GM21737 (cell line): Measurements from ENCODE around the gene UBTFL1.
A peak's percentile ranks its signal among the peaks of the same experiment; 100 is the strongest.
"Not testable (repeated sequence)": the region's sequence is repeated elsewhere in the genome, so short reads cannot be mapped to it uniquely, and the experiment has no call there.

Source experiments
- ATAC-seq: cut with Tn5 transposase; IDR thresholded peaks from one replicate; pipeline ENCODE4 v1.9.1; 2021; ENCODE audit warnings: mild to moderate bottlenecking, moderate library complexity; ENCODE audit not compliant: unreplicated experiment

Gene UBTFL1, protein sequence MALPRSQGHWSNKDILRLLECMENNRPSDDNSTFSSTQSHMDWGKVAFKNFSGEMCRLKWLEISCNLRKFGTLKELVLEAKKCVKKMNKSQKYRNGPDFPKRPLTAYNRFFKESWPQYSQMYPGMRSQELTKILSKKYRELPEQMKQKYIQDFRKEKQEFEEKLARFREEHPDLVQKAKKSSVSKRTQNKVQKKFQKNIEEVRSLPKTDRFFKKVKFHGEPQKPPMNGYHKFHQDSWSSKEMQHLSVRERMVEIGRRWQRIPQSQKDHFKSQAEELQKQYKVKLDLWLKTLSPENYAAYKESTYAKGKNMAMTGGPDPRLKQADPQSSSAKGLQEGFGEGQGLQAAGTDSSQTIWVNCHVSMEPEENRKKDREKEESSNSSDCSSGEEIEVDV

DNA sequence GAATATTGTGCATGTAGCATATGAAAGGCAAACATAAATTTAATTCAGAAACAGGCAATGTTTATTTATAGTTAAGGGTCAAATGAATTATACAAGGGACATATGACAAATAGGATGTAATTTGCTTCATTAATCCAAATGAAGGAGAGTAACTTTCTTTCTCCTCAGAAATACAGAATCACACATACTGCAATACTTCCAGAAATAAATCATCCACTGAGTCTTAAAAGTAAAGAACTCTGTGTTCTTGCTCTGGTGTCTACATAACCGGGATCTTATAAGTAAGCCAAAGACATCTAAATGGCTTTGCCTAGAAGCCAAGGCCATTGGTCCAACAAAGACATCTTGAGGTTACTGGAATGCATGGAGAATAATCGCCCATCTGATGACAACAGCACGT is at the start of gene UBTFL1:
Gene UBTFL1, plus strand, starts transcription at position 301 of the 400 bp plus-strand sequence. Its CDS starts 0 bp downstream, at position 301.
- ATAC-seq = not testable (repeated sequence)

DNA sequence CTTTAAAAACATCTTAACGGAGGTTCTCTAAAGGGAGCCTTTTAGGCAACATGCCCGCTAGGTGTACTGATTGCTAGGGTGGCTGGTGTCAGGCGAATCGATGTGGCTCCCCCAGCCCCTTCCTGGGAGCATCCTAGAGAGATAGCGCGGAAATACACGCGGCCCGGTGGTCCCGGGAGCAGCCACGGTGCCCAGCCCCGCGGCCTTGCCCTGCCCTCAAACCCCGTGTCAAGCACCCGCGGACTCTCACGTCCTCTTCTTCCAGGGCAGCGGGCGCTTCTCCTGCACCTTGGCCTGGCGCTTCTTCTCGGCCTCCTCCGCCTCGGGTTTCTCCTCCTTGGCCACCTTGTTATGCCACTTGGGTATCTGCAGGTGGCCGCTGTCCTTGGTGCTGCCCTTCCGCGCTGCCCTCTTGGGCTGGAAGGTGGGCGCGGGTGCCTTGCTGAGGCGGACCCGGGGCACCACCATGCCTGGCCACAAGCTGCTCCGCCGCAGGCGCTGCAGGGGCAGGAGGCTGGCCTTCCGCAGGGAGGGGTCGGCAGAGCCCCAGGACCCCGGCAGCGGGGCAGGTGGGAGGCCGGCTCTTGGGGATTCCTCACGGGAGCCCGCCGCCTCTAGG is 34.0 kb upstream of the UBTFL1 start:
- ATAC-seq = not testable (repeated sequence)

DNA sequence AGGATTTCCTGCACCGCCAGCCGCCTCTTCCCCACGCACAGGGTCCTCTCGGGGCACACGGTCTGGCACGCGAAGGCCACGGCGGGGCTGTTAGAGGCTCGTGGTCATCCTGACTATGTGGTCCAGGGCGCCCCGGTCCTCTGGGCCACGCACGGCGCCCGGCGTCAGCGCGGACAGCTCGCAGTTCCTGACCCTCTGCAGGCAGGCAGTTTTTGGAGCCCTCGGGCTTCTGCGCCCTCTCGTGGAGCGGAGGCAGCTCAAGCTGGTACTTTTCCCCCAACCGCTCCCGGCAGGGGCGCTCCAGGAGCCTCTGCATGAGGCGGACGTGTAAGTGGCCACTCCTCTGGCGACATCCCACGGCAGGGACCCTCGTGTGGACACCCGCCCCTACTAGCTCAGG is 33.4 kb upstream of the UBTFL1 start:
- ATAC-seq = not testable (repeated sequence)

DNA sequence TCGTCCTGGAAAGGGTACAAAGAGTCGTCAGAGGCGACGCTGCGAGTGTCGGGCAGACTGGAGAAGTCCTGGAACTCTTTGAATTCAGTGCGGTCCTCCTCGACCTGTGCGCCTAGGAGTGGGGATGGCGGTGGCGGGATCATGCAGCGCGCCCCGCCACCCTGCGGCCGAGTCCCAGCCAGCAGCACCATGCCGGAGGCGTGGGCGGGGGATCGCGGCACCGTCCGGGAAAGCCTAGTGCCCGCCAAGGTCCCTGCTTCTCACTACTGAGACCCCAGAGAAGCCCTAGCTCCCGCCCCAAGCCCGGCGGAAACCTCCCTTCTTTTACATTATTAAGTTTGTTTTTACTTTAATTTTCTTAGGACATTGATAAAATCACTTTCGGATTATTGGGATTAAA is 32.2 kb upstream of the UBTFL1 start:
- not testable (repeated sequence) for ATAC-seq

DNA sequence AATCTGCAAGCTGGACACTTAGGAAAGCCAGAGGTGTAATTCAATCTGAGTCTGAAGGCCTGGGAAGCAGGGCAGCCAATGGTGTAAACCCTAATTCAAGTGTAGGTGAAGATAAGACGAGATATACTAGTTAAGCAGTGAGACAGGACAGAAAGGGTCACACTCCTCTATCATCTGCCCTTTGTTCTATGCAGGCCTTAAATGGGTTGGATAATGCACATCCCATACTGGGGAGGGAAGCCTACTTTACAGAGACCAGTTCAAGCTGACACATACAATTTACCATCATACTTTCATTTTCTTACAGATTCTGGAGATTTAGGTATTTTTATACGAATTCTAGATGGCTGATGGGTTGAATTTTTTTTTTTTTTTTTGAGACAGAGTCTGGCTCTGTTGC is 3.0 kb downstream of the UBTFL1 start:
- ATAC-seq = not testable (repeated sequence)

DNA sequence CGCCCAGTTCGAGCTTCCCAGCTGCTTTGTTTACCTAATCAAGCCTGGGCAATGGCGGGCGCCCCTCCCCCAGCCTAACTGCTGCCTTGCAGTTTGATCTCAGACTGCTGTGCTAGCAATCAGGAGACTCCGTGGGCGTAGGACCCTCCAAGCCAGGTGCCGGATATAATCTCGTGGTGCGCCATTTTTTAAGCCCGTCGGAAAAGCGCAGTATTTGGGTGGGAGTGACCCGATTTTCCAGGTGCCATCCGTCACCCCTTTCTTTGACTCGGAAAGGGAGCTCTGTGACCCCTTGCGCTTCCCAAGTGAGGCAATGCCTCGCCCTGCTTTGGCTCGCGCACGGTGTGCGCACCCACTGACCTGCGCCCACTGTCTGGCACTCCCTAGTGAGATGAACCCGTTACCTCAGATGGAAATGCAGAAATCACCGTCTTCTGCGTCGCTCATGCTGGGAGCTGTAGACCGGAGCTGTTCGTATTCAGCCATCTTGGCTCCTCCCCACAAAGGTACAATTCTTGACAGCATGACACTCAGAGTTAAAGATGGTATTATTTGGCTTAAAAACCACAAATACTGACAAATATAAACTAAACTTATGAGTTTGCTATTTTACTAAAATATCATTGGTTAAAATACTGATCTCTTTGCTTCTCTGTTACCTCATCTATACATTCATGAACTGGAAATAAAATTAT is 9.6 kb downstream of the UBTFL1 start:
- not testable (repeated sequence) for ATAC-seq

DNA sequence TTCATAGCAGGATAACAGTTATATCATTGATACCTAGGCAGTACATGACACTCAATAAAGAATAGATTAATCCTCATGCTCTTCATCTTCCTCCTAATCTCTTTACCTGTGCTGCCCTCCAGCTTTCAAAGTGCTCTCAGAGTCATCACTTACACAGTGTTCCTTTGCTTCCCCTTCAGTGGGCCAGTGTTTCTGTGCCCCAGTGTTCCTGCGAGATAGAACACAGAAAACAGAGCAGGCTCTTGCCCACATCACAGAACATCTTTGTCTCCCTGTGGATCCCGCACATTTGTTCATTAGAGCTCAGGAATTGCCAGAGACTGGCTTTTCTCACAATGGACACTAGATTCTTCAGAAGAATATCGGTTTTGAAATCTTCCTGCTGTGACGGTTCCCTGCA is 12.5 kb downstream of the UBTFL1 start:
- not testable (repeated sequence) for ATAC-seq

DNA sequence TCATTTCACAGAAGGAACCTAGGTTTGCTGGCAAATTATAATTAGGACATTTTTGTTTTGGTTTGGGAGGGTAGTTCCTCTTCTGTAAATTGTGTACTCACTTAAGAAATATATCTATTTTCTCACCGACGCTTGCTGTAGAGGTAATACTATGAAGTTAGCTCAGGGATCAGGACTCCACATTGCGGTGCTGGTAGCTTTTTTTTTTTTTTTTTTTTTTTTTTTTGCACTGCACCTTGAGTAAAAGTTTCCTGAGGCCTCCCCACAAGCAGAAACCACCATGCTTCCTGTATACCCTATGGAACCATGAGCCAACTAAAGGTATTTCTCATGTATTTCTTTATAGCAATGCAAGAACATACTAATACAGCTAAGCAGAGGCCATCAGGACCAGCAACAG is 14.7 kb downstream of the UBTFL1 start:
- ATAC-seq = no peak

DNA sequence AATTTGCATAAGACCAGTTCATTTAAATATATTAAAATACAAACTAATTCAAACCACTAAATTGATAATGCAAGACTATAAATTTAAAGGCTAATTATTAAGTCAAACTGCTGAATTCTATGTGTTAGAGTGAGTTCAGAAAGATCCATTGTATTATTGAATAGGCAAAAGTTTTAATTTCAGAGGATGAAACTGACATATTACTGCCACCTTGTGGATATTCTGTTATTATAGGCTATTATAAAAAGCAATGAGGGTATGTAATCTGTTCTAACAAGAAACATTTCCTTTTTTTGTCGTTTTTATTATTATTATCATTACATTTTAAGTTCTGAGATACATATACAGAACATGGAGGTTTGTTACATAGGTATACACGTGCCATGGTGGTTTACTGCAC is 27.8 kb downstream of the UBTFL1 start:
- no peak for ATAC-seq

DNA sequence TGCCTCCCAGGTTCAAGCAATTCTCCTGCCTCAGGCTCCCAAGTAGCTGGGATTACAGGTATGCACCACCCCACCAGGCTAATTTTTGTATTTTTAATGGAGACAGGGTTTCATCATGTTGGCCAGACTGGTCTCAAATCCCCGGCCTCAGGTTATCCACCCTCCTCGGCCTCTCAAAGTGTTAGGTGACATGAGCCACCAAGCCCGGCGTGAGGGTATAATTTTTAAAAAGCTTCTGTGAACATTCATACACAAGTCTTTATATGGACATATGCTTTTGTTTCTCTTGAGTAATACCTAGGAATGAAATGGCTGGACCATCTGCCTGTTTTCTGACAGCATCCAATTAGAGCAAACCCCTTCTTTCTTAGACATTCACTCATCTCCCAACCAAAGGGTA is 34.4 kb downstream of the UBTFL1 start:
- ATAC-seq = no peak

DNA sequence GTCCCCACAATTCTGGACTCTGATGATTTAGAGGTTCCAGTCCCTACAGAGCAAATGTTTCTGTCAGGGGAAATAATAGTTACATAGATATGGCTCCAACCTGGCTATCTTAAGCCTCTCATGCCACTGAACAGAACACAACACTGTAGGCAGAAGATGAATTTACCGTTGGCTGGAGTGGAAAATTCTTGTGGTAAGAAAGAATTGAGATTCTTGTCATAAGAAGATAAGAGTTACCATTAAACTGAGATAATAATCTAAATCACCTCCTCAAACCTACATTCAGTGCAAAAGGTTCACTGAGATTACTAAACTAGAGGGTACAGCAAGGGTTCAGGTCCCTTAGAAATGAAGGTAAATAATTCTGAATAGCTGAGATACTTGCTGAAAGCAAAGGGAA is 38.6 kb downstream of the UBTFL1 start:
- ATAC-seq = no peak

DNA sequence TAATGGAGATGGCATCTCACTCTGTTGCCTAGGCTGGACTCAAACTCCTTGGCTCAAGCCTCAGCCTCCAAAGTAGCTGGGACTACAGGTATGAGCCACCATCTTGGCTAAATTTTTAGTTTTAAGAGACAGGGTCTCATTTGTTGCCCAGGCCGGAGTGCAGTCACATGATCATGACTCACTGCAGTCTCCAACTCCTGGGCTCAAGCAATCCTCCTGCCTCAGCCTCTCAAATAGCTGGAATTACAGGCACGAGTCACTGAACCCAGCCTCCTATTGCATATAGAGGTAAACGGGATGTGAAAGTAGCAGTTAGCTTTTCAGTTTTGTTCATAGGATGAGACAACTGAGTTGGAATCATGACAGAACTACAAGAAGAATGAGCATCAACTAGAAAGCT is 39.2 kb downstream of the UBTFL1 start:
- ATAC-seq = no peak

DNA sequence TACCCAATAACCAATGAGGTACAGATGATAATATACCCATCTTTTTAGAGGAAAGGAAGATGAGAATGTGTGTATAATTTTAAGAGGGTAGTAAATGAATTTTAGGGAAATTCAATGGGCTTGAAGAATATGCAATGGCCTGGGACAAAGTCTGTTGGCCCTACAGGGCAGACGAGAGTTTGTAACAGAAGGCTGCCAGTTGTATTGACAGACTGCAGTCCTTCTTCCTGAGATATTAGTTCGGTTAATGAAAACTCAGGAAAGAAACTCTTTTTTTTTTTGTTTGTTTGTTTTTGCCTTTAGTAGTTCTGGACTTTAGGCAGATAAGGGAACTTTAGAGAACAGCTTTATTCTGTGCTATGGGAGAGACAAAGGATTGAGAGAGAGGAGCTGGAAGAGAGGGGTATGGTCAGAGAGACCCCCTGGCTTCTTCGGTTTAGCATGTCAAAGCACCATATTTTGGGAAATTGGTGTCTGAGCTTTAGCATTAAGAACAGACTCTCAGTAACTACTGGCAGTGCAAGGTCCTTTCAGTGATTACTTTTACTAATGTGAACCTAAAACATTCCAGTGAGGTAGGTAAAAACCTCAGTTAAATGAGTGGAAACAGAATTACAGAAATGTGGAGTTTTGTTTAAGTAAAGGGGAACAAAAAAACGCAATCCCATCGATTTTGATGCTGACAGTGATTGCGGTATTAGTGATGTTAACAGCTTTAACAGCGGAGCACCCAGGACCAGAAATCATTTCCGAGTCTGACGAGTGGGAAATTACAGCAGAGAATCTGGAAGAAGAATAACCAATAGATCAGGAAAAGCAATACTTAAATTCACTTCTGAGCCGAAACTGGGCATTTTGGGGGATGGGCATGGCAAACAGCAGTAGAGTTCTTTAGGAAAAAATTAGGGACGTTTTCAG is 48.1 kb downstream of the UBTFL1 start:
- ATAC-seq = no peak

DNA sequence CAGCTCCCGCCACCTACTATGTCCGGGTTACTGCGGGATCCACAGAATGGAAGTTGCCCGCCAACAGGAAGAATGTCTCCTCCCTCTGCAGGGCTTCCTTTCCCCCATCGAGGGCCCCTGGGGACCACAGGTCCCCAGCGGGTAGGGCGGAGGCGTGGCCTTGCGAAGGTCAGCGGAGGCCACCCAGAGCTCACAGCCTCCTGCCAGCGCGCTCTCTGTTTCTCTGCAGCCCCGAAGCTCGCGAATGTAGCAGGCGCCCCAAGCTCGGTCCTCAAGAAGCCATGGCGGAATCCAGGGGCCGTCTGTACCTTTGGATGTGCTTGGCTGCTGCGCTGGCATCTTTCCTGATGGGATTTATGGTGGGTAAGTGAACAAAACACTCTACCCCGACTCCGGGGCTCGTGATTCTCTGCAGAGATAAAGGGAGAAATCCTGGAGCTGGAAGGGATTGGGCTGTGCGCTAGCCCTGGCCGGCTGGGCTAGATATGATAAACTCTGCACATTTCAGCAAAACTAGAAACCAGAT is 48.8 kb downstream of the UBTFL1 start, which contains the start of gene NAALAD2:
Gene NAALAD2, plus strand, starts transcription at position 186 of the 526 bp plus-strand sequence. Its CDS starts 96 bp downstream, at position 282.
- peak; percentile 84 for ATAC-seq

DNA sequence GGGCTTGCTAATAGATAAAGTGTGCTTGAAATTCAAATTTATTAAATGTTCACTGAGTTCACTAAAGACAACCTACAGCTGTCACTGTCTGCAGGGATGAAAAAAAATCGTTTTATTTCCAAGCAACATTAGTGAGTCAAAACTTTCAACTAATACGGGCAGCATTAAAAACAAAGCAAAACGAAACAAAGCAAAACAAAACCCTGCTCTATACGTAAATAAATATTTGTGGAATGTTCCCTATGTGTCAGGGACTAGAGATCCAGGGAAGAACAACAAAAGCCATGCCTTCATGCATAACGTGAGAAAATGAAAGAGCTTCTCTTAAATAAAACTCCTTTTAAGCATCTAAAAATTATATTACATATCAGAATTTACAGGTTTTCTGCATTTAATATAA is 49.3 kb downstream of the UBTFL1 start:
- no peak for ATAC-seq
